ENCODE measurements around the gene FCRLB.

The FCRLB gene

GRCh38 chr1:161718559-161719324 is 2.6 kb upstream of the FCRLB start:
- TF ChIP-seq CTCF (IDR thresholded peaks at IDR 0.05): no peak

GRCh38 chr1:161719325-161719611 is 2.1 kb upstream of the FCRLB start:
- no peak for TF ChIP-seq CTCF (IDR thresholded peaks at IDR 0.05)

GRCh38 chr1:161720422-161720821 is 922 bp upstream of the FCRLB start:
- no peak for TF ChIP-seq CTCF (IDR thresholded peaks at IDR 0.05)

GRCh38 chr1:161721738-161722343 is 497 bp downstream of the FCRLB start:
- TF ChIP-seq CTCF (IDR thresholded peaks at IDR 0.05): no peak

GRCh38 chr1:161722406-161722805 is 1.1 kb downstream of the FCRLB start:
- TF ChIP-seq CTCF (IDR thresholded peaks at IDR 0.05): no peak

GRCh38 chr1:161723459-161724141 is 2.3 kb downstream of the FCRLB start:
- TF ChIP-seq CTCF (IDR thresholded peaks at IDR 0.05): no peak

- TF ChIP-seq CTCF (IDR thresholded peaks at IDR 0.05): no peak
These were observed 4.6 kb downstream of the FCRLB start for GRCh38 chr1:161725908-161726472.

All from LNCAP (cell line).